NCI-H2107 treated with DMSO at 0.1 percent for 48 hours (cell line): ENCODE data around the gene NPIPB2.
"Not testable (repeated sequence)": the region's sequence is repeated elsewhere in the genome, so short reads cannot be mapped to it uniquely, and the experiment has no call there.

Source experiments
- DNase-seq: peaks from one replicate; lab custom pipeline; 2025; ENCODE audit not compliant: unreplicated experiment; lab: John Stamatoyannopoulos, UW

Gene NPIPB2

GRCh38 chr16:11941945-11942344, at the start of gene NPIPB2:
Gene NPIPB2 (minus strand): TSS chr16:11942045. CDS start chr16:11942045, 0 bp downstream.
- DNase-seq = not testable (repeated sequence)

GRCh38 chr16:11990702-11991390, 49.0 kb upstream of the NPIPB2 start:
- no peak for DNase-seq

- DNase-seq = no peak
These were observed 46.6 kb upstream of the NPIPB2 start for GRCh38 chr16:11988258-11988978.

- no peak for DNase-seq
These were observed 44.7 kb upstream of the NPIPB2 start for GRCh38 chr16:11986521-11987057.

- no peak for DNase-seq
These were observed 43.4 kb upstream of the NPIPB2 start for GRCh38 chr16:11985250-11985649.

GRCh38 chr16:11980136-11980844, 38.4 kb upstream of the NPIPB2 start:
- DNase-seq = no peak

GRCh38 chr16:11979013-11979672, 37.3 kb upstream of the NPIPB2 start:
- no peak for DNase-seq

GRCh38 chr16:11978080-11978479, 36.2 kb upstream of the NPIPB2 start:
- no peak for DNase-seq

GRCh38 chr16:11977376-11978041, 35.7 kb upstream of the NPIPB2 start:
- no peak for DNase-seq

- no peak for DNase-seq
These were observed 35.1 kb upstream of the NPIPB2 start for GRCh38 chr16:11976850-11977375.

- DNase-seq = no peak
These were observed 31.2 kb upstream of the NPIPB2 start for GRCh38 chr16:11973070-11973469.

GRCh38 chr16:11972128-11972527, 30.3 kb upstream of the NPIPB2 start:
- DNase-seq = no peak

GRCh38 chr16:11970292-11970691, 28.4 kb upstream of the NPIPB2 start:
- DNase-seq = not testable (repeated sequence)

GRCh38 chr16:11968577-11968976, 26.7 kb upstream of the NPIPB2 start:
- DNase-seq = no peak

GRCh38 chr16:11967195-11967911, 25.5 kb upstream of the NPIPB2 start:
- DNase-seq = no peak

GRCh38 chr16:11966173-11966572, 24.3 kb upstream of the NPIPB2 start:
- no peak for DNase-seq

- no peak for DNase-seq
These were observed 23.1 kb upstream of the NPIPB2 start, which contains the start of gene TNFRSF17 for GRCh38 chr16:11964761-11965551. Gene TNFRSF17 (plus strand): TSS chr16:11965210. CDS start chr16:11965325, 115 bp downstream.

- no peak for DNase-seq
These were observed 21.9 kb upstream of the NPIPB2 start for GRCh38 chr16:11963706-11964105.

GRCh38 chr16:11962978-11963377, 21.1 kb upstream of the NPIPB2 start:
- not testable (repeated sequence) for DNase-seq
